Left cardiac atrium (tissue), 4 donors: ENCODE data around the gene HDAC4. TPM values are rescaled to one million over a fixed set of nuclear protein-coding genes. Genes with fewer than 3 reads are reported as not detected.

Experiments
- ATAC-seq, 2 donors: fragments of 200-7000 bp; cut with Tn5 transposase; one replicate each; pipeline ENCODE4 v1.9.1; 2020; ENCODE audit warnings: mild to moderate bottlenecking in 2 of 2, moderate library complexity in 2 of 2
- DNase-seq: peaks from one replicate; pipeline ENCODE4 v3.0.0-alpha.2; 2020
- intact Hi-C, 2 donors: fragments of 100-400 bp; cut with DNase I; formaldehyde crosslinking; loops; one replicate each; pipeline versions ENCODE4 v1.14.1 to v1.15.1; 2022 to 2023
- total RNA-seq, 2 donors: library from RNA; stranded (reverse); fragmentation: NEBNext Ultra II Directional; extraction: Animal tissue kit (Norgen Biotek cat#: 25700); gene quantifications; one replicate each; pipeline ENCODE4 v1.2.1, GENCODE V29; 2021
- donor health status: DM: no; HTN: yes; CAD: no.
- donor health status: DM: no; HTN: yes; CAD: no; lungs with severe emphysema.
- donor health status: DM: yes; HTN: yes; CAD: no.
- donor health status: Dilated cardiomyopathy.

Gene HDAC4
- total RNA-seq, 2 donors from 2014 or later = 25.6 to 31.2 TPM

DNA sequence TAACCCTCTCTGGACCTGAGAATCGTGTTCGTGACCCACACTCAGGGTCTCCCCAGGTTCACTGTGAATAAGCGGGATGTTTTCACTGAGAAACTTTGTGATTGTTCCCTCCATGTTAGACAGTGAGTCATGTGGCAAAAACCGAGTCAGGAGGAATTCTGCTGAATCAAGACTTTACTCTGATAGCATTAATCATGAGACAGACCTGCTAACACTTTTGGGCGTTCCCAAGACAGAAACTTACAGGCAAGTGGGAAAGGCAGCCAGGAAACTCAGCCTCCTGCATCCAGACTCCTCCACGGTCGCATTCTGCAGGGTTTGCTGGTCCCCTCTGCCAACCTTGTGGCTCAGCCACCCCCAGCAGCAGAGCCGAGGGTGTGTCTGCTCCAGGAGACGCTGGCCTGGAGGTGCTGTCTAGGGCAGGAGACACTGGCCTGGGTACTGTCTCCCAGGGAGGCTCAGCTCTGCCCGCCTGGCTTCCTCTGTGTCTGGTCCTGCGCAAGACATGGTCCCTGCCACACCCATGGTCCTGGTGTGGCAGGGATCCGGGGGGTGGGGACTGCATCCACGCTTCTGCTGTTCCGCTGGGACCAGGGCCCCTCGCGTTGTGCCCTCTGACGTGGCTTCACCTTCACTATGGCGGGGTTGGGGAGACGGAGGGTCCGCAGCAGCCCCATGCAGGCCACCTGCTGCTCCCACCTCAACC, 375.6 kb downstream of the HDAC4 start:
- DNase-seq = peak; percentile 18
- ATAC-seq = peak in 1 of 2 donors; percentile 77
- intact Hi-C loops = no loop called here

DNA sequence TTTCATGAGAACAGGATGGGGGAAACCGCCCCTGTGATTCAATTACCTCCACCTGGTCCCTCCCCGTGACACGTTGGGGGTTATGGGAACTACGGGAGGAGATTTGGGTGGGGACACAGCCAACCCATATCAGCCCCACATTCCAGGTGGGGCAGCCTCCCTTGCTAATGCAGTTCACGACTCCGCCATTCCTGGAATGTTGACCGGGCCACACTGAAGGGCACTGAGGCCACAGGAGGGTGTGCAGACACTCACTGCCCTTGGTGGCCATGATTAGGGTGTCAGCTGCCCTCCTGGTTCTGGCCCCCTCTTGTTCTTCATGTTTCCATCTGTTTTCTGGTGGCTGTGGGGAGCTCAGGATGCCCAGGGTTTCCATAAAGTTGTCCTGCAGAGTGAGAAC, 376.6 kb downstream of the HDAC4 start:
- no peak for ATAC-seq
- peak; percentile 2 for DNase-seq
- intact Hi-C loops = no loop called here

DNA sequence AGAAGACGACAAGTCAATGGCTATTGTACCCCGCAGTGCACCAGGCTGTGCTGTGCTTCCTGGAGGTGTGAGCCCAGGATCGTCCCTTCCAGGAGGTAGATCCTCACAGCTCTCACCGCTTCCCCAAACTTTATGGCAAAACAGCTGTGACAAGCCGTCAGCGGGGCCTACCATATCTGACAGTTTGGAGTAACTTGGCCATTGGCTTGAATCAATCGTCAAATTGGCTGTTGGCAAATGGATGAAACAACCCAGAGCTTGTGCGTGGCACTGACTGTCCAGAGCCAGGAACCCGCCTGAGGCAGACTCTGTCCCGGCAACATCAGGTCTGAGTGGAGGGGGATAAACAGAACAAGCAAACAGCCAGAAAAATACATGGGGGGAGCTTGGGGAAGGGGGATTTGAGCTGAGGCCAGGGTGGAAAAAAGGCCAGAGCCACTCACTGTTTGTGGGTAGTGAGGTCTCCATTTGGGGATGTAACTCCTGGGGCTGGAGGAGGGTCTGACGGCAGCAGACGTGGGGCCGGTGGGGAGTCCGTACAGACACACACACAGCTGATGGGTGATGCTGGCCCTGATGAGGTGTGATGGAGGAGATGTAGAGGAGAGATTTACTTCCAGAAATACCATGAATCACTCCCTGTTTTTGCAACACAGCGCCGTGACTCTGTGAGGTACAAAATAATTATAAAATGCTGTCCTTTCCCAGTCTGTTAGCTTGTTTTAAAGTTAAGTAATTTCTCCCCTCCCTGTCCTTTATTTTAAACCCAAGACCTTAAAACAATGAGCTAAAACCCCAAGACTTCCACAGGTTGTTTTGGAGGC, 378.2 kb downstream of the HDAC4 start:
- no peak for ATAC-seq
- peak; percentile 3 for DNase-seq
- intact Hi-C loops = no loop called here

DNA sequence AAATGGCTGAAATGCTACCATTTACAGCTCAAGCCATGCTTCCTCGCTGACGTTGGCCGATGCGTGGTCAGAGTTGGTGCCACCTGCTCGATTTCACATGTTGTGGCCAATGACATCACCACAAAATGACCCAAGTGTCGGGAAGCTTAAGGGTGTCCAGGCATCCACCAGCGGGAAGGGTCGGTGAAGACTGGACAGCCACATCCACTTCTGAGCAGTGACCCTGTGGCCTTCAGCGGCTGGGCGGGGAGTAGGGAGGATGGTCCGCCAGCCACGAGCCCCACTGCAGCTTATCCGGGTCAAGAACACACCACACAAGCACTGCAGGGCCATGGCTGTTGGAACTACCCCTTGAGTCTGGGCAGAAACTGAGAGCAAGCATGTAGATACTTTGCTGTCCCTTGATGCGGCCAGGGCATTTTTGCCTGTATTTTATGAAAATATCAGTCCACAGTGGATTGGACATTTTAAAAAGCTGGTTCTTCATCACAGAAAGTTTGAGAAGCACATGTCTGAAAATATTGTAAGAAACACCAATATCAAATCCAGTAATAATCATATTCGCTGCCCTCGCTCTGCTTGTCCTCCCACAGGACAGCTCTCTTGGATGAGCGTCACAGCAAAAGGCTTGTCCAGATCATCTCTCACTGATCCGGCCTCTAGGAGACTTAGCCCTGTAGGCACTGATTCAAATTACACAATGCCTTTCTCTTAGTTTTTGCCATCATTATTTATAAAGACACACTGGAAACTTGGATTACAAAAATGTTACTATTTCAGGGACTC, 379.0 kb downstream of the HDAC4 start:
- intact Hi-C loops = no loop called here
- DNase-seq = peak; percentile 6
- ATAC-seq = no peak

DNA sequence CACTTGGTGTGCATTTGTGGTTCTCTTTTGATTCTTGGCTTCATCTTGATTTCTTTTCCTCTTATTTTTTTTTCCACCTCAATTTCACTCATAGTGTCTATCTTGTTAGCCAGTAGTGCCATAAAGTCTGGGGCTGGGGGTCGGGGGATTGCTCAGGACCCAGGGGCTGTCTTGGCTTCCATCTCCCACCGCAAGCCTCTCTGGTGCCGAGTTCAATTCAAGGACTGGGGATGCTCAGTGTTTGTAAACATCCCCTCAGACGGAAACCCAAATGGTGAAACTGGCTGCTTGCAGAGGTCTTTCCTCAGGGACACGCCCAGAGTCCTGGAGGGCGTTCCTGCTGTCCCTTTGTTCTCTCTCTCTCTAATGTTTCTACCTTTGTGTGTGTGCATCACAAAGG, 379.6 kb downstream of the HDAC4 start:
- intact Hi-C loops = no loop called here
- DNase-seq = no peak
- ATAC-seq = no peak

DNA sequence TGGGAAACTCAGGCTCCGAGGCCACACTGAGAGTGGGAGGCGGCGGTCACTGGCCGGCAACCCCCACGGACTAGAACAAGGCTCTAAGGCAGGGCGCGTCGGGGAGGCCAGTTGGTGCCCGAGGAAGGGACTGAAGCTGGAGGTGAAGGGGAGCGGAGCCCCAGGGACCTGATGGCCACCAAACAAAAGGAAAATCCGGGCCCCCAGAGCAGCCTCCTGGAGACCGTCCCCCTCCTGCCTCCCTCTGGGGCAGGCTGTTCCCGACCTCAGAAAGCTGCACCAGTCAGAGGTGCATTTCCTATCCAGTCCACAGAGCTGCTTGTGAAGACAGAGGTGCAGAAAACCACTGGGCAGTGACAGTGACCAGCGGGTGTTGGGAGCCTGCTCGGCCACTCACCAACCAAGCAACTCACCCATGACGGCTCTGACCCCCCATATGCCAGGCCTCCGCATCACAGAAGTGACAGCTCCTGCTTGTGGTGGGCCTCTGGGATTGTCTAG, 380.2 kb downstream of the HDAC4 start:
- ATAC-seq (no peak), DNase-seq (peak; percentile 12)
- intact Hi-C loops = no loop called here

DNA sequence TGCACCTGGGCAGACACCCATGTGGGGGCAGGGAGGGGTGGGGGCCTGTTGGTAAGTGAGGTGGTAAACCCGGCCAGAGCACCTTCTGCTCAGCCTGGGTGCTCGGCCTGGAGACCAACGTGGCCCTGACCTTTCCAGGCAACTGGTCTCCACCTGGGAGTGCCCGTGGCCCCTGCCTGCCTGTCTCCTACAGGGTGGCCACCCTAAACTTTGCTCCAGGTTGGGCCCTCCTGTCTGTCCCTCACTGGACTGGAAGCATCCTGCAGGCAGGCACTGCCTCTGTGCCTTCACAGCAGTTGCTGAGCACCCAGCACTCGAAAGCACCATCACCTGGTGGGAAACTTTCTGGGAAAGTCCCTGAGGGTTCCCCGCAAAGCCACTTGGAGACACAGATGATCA, 381.6 kb downstream of the HDAC4 start:
- DNase-seq (no peak), ATAC-seq (no peak)
- intact Hi-C loops = no loop called here

DNA sequence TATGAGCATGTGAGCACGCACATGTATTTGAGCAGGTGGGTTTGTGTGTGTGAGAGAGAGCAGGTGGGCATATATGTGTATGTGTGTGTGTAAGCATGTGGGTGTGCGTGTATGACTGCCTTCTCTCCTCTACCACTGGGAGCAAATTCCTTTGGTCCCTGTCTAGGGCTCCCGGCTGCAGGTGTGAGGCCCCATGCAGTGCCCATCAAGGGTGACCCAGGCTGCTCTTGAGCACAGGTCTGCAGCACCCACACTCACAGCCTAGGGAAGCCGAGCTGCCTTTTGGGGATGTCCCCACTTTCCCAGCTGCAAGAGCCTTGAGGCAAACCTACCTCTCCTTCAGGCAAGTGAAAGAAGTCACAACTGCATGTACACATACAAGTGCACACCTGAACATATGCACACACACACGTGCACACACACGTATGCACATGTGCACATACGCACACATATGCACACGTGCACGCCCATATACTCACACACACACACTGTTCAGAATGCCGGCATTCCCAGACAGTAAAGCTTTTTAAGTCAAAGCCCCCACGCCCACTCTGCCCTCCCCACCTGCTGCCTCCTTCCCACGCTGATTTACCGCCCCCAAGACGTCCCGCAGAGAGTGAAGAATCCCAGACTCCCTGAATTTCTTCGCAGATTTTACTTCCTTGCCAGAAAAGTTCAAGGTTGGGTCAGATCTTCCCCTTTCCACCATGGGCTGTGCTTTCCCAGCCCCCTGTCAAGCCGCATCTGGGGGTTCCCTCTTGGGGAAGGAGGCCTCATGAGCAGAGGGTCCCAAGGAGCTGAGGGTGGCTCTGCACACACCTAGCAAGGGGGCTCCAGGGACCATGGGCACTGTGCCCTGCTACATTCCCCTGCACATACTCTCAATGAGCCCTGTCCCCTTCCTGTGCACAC, 382.3 kb downstream of the HDAC4 start:
- DNase-seq = no peak
- ATAC-seq = no peak
- intact Hi-C loops = no loop called here

DNA sequence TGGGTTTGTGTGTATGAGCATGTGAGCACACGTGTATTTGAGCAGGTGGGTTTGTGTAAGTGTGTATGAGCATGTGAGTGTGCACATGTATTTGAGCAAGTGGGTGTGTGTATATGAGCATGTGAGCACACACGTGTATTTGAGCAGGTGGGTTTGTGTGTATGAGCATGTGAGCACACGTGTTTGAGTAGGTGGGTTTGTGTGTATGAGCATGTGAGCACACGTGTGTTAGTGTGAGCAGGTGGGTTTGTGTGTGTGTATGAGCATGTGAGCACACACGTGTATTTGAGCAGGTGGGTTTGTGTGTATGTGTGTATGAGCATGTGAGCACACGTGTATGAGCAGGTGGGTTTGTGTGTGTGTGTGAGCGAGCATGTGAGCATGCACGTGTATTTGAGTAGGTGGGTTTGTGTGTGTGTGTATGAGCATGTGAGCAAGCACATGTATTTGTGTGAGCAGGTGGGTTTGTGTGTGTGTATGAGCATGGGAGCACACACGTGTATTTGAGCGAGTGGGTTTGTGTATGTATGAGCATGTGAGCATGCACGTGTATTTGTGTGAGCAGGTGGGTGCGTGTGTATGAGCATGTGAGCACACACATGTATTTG, 383.2 kb downstream of the HDAC4 start:
- intact Hi-C loops = no loop called here
- no peak for DNase-seq
- ATAC-seq = no peak

DNA sequence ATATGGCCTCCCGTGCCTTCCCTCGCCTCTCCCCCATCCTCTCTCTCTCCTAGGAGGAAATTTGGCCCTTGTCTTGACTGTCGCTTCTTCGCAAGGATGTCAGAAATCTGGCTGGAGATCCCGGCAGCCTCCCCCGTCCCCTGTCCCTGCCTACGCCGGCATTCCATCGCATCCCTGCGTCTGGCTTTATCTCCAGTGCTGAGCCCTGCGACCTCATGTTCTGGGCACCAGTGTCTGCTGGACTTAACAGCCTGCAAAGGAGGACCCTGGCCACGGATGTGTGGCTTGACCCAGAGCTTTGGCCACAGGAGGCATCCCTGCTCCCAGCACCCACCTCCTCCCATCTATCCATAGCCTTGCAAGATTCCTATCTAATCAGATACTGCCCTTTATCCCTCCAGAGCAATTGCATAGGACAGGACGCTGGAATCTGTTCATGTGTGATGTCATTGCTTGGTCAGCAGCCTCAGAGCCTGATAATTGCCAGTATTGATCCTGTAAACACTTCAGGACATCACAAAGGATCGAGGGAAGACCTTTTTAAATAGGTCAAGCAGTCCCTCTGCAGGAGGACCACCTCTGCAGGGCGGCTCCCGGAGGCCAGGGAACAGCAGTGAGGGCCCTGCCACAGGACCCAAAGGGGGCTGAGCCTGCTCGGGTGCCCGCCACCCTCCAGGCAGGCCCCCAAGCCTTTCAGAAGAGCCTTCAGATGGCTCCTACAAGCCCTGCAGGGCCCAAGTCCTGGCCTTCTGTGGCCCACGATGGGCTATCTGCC, 384.7 kb downstream of the HDAC4 start:
- no peak for ATAC-seq
- intact Hi-C loops = no loop called here
- no peak for DNase-seq

DNA sequence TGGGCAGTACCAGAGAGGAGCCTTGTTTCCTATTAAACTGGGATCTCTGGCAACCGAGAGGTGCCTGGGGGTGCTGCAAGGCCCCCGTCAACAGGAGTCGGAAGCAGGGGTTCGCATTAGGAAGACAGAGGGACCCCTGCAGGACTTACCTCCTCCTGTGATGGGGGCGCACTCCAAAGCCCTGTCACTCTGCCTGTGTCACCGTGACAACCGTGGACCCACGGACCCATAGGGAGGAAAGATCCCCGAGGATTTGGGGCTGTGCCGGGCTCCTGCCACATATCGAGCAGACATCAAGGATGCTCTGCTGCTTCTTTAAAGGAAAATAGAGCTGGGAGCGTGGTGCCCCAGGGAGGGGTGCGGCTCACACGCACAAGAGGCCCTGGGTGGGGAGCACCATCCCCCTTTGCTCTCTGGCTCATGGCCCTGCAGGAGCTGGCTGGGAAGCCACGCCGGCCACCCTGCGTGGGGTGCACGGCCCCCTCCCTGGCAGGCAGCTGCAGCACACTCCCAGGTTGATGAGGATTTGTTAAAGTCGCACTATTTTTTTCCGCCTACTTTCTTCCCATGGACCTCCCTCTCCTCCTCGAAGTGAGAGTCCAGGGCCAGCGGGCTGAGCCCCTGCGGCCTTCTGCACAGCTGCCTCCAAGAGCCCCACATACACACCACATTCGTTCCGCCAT, 385.5 kb downstream of the HDAC4 start:
- no peak for ATAC-seq

DNA sequence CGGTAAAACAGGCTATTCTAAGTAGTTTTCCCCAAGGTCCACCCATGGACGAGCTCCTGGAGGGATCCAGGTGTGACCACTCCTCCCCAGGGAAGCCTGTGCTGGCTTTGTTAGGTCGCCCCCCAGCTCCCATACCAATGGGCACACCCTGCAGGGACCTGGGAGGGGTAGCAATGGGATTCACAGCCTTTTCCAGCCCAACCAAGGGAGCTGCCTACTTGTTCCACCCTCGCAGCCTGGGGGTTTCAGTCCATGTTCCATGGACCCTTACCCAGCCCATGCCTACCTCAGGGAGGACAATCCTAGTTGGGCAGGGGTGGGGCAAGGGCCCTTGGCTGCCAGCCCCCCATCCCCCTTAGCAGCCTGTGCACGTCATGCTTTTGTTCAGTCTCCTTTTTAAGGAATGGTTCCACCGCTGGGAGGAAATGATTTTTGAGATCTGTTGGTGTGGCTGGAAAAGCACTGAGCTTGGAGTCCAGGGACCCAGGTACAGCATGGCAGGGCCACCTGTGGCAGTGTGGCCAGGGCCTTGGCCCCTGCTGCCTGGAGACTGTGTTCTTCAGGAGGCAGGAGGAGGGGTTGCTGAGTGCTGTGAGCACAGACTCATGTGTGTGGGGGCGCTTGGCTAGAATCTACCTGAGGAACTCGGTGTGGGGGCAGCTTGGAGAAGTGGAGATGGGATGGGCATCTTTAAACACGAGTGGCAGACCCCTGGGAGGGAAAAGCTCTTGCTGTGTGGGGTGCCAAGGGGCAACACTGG, 386.2 kb downstream of the HDAC4 start:
- ATAC-seq = no peak
- DNase-seq = no peak
- intact Hi-C loops = no loop called here

More for the DNA sequence above, 385.5 kb downstream of the HDAC4 start:
- DNase-seq = no peak
- intact Hi-C loops = no loop called here

DNA sequence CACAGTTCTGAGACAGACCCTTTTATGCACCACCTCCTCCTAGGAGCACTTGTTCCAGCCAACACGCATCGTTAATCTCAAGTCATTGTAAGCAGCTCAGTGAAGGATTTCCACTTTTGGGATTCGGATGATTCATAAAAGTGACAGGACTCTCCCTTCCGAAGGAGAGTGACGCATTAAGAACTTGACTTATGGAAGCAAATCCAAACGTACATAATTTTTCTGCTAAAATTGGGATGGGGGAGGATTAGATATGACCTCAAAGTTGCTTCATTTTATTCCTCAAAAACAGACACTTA, 387.2 kb downstream of the HDAC4 start:
- DNase-seq (no peak), ATAC-seq (no peak)
- intact Hi-C loops = no loop called here

DNA sequence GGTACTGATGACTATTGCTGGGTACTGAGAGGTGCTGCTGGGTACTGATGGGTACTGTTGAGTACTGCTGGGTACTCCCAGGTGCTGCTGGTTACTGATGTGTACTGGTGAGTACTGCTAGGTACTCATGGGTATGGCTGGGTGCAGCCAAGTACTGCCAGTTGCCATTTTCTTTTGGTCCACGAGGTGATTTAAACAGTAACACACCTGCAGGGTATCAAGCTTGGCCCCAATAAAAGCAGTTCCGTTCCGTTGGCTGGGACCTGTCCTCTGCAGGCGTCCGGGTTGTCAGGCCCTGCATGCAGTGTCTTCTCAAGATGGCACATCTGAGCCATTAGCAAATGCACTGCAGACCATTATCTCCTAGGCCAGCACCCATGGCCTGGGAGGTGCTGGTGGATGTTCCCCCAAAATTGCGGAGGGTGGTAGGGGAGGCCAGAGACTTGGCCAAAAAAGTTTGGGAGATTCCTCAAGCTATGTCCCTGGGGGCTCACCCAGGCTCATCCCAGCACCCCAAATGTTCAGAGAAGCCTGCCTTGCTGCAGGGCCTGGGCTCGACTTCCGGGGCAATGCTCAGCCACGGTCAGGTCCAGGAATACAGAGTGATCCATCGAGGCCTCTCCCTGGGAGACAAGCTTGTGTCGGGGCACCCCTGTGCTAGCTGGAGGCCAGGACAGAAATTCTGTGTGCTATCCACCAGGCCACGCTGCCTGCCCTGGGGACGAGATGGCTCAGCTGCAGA, 387.7 kb downstream of the HDAC4 start:
- ATAC-seq = no peak
- intact Hi-C loops = no loop called here
- DNase-seq = no peak

DNA sequence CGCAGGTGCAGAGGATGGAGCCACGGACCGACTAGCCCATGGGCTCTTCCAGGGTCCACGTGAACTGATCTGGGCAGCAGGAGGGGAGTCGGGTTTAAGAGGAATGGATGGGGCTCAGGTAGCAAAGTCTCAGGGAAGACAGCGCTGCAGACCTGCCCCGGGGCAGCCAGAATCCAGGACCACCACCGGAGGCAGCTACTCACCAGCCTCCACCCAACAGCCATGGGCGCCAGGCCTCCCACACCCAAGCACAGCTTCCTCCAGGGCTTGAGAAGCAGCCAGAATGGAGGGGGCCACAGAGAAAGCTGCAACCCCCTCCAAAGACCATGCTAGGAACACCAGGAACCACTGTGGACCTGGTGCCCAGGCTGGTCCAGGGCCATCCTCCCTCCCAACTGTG, 388.6 kb downstream of the HDAC4 start:
- DNase-seq (no peak), ATAC-seq (no peak)
- intact Hi-C loops = no loop called here

DNA sequence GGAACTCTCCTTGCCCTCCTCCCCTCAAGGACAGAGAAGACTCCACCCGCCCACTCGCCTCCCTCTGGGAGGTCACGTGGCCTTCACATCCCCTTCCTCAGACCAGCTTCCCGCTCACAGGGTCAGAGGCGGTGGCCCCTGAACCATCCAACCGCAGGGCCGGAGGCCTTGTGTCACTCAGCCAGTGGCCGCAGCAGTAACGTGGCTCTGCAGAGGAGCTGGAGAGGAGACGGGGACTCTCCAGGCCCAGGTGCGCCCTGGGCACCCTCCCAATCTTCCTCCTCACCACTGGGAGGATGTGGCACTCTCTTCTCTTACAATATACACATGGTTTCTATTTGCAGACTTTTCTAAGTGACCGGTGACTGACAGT, 391.2 kb downstream of the HDAC4 start:
- ATAC-seq (no peak), DNase-seq (no peak)
- intact Hi-C loops = no loop called here
